IPS-NIHi7 (cell line): ENCODE data around the gene ATG13.

Source experiments
- DNase-seq: peaks from one replicate; pipeline ENCODE4 v3.0.0; 2012; ENCODE audit warnings: mixed read lengths; ENCODE audit errors: extremely low spot score

ATG13 gene

DNA sequence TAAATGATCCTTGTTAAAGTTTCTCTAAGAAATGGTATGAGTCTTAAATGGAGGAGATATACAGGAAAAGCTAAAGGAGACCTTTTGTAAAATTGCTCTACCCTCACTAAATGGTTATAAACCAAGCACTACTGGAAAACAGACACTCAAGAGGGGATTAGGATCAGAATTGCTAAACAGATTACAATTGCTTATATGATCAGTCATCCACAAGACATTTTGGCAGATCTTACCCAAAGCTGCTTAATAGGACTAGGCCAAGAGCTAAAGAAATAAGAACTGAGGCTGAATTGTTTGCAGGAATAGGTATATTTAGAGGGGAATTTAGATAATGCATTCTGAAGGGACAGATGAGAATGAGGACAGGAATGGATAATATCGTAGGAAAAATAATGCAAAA is 9.8 kb upstream of the ATG13 start:
- no peak for DNase-seq

DNA sequence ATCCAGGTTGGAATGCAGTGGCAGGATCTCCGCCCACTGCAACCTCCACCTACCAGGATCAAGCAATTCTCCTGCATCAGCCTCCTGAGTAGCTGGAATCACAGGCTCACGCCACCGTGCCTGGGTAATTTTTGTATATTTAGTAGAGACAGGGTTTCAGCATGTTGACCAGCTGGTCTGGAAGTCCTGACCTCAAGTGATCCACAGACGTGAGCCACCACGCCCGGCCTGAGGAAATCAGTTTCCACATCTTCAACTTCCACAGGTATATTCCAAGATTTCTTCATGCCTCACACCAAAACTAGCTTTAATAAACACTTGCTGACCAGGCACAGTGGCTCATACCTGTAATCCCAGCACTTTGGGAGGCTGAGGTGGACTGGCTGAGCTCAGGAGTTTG is 8.0 kb upstream of the ATG13 start:
- no peak for DNase-seq

DNA sequence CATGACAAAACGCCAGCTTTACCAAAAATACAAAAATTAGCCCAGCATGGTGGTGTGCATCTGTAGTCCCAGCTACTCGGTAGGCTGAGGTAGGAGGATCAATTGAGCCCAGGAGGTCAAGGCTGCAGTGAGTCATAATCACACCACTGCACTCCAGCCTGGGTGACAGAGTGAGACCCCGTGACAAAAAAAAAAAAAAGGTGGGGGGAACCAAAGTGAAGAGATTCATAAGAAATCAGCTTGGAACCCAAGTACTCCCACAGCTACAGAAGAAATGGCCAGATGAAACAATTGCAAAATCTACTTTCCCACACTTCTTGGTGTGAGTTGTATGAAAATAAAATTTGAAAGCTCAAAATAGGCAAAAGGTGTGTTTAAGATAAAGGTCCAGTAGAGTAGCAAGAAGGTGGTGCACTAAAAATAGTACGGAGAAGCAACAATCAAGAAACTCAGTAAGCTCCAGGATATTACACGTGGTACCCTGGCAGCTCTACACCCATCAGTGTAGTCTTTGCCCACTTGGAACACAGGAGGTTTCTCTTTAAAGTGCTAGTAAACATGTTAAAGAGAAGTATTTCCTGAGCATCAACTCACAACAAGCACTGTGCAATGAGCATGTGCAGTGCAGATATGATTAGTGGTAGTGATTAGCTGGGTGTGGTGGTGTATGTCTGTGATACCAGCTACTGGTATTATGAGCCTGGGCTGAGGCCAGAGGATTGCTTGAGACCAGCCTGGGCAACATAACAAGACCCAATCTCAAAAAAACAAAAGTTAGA is 5.6 kb upstream of the ATG13 start:
- DNase-seq: no peak

DNA sequence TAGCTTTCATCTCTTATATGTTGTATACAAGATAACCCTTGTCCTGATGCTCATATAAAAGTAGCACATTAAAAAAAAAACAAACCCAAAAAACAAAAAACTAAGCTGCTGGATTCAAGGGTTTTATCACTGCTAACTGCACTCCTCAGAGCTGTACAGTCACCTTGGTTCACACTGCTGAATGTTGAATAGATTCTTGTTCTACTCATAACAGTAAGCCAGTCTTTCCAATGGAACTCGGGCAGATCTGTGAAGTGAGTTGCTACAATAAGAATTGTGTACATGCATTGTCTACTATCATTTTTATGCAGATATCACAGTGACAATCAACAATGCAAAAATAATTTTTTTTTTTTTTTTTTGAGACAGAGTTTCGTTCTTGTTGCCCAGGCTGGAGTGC is 5.0 kb upstream of the ATG13 start:
- no peak for DNase-seq

DNA sequence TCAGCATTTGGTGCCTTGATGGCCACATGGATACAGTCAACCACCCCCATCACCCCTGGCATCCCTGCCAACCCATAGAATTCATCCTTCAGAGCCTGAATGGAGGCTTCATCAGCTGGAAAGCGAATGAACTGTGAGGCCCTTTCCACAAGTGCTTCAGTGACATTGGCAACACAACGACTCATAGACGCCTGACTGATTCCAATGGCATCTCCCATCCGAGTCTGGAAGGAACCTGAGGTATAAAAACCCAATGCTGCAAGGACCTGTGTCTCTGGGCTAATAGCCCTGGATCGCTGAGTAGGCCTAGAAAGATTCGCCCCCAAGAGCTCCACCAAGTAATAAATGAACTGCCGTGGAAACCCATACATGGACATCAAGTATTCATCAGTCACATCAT is 1.6 kb upstream of the ATG13 start:
- DNase-seq: no peak

DNA sequence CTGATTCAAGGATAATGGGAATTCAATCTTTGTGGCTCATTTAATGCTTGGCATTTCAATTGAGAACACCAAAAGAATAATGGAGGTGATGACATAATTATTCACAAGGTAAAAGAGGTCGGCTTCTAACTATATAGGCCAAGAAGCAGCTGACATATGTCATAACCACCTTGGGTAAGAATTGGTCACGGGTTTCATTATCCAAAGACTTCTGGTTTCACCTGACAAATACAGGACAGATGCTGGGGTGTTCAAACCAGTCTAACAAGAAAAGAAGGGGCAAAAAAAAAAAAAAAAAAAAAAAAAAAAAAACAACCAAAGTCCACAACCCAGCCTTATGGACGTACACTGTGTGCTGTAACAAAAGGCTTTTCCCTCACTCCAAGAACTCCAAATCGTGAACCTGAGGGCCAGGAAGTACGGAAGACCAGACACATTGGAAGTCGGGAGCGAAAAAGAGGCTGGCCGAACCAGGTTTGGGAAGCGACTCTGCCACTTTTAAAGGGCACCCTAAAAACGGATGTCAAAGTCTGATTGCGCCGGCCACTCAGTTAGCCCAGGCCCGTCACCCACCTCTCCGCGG is 711 bp upstream of the ATG13 start:
- no peak for DNase-seq

DNA sequence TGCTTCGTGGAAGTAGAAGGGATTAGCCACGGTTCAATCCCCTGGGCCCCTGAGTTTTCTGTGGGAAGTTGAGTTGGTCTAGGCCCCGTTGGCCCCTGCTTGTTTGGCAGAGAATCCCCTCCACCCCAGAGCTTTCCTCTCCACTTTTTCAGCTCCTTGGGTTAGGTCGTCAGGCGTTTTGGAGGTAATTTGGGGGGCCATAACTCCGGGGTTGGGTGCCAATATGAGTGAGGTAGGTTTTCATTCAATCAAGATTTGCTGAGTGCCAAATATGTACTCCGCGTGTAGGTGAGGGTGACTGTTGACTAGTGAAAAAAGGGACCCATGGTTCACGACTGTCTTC is 590 bp downstream of the ATG13 start:
- DNase-seq: no peak

DNA sequence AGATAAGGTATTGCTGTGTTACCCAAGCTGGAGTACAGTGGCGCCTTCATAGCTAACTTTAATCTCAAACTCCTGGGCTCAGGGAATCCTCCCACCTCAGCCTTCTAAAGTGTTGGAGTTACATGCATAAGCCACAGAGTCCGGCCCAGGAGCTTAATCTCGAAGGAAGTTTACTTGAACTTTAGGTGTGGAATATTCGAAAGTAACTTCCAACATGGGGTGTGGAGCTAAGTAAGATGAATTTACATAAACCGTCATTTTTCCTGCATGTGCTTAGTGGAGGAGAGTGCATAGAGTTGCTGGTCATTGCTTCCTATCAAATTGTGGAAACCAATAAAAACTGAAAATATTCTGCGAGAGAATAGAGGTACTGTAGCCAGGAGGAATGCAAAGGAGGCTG is 1.5 kb downstream of the ATG13 start:
- no peak for DNase-seq

DNA sequence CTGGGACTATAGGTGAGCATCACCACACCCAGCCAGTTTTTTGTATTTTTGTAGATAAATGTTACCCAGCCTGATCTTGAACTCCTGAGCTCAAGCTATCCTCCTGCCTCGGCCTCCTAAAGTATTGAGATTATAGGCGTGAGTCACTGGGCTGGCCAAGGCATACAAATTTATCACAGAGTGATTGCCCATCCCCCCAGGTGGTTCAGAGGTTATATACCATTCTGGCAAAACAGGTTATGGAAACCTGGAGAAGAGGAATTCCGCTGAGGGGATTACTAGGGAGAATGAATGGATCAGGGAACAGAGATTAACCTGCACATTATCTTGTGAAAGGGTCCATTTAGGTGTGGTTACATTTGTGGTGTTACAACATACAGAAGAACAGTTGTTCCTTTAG is 8.1 kb downstream of the ATG13 start:
- DNase-seq: no peak

DNA sequence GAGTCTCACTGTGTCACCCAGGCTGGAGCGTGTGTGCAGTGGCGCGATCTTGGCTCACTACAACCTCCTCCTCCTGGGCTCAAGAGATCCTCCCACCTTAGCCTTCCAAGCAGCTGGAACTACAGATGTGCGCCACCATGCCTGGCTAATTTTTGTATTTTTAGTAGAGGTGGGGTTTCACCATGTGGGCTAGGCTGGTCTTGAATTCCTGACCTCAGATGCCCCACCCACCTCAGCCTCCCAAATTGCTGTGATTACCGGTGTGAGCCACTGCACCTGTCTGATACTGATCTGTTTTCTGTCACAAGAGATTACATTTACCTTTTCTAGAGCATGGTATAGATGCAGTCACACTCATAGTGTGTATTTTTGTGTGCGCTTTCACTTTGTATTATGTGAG is 11.6 kb downstream of the ATG13 start:
- DNase-seq: no peak

DNA sequence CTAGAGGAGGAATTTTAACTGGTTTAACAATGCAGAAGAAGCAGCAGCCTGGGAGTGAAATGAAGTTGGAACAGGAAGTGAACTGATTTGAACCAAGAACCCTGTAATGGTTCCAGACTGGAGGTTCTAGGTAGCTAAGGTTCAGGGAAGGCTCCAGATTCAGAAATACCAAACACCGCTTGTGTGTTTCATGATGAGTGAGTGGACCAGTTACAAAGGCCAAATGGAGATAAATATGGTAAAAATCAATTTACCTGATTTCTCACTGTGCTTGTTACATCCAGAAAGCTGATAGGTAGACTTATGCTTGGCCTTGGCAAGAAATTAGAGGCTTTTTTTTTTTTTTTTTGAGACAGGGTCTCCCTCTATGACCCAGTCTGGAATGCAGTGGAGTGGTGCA is 12.9 kb downstream of the ATG13 start:
- no peak for DNase-seq

DNA sequence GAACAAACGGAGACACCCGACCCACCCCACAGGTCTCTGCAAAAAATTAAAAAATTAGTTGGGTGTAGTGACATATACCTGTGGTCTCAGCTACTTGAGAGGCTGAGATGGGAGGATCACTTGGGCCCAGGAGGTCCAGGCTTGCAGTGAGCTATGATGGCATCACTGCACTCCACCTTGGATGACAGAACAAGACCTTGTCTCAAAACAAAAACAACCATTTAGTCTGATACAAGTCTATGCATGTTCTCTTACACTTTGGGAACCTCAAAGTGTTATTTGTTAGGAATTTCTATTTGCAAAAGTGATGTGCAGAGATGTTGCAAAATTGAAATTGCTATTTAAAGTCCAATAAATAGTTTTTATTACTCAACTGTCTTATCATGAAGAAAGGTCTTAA is 14.3 kb downstream of the ATG13 start:
- DNase-seq: no peak

DNA sequence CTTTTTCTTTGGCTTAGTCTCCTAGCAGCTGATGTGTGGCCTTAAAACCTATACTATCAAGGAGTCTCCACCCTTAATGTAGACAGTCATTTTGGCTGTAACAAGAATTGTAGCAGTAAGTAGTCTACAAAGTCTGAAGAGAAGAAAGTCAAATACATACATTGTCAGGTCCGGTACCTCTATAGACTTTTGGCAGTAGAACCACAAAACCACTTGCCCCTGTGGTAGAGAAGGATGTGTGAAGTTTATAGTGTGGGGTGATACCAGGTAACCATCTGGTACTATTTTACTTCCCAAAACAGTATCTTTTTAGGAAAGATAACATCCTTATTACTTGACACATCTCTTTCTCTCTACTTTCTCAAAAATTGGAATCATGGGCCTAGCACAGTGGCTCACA is 15.1 kb downstream of the ATG13 start:
- no peak for DNase-seq

DNA sequence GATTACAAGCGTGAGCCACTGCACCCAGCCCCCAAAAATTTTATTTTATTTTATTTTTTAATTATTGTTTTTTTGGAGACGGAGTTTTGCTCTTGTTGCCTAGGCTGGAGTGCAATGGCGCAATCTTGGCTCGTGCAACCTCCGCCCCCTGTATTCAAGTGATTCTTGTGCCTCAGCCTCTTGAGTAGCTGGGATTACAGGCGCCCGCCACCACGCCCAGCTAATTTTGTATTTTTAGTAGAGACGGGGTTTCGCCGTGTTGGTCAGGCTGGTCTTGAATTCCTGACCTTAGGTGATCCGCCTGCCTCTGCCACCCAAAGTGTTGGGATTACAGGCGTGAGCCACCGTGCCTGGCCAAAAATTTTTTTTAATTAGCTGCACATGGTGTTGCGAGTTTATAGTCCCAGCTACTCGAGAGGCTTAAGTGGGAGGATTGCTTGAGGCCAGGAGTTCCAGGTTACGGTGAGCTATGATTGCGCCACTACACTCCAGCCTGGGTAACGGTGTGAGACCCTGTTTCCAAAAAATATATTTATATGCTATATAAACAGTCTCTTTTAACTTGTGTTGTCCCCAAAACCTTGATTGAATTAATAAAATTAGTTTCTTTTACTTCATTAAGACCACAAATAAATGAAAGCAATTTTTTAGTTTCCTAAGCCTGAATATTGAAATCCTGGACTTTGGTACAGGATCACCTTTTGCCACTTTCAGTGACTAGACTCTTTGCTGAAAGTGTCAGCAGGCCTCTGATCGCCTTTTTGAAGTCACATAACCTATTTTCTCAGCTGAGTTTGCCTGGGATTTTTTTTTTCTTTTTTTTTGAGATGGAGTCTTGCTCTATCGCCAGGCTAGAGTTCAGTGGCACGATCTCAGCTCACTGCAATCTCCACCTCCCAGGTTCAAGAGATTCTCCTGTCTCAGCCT is 16.2 kb downstream of the ATG13 start:
- DNase-seq: no peak

DNA sequence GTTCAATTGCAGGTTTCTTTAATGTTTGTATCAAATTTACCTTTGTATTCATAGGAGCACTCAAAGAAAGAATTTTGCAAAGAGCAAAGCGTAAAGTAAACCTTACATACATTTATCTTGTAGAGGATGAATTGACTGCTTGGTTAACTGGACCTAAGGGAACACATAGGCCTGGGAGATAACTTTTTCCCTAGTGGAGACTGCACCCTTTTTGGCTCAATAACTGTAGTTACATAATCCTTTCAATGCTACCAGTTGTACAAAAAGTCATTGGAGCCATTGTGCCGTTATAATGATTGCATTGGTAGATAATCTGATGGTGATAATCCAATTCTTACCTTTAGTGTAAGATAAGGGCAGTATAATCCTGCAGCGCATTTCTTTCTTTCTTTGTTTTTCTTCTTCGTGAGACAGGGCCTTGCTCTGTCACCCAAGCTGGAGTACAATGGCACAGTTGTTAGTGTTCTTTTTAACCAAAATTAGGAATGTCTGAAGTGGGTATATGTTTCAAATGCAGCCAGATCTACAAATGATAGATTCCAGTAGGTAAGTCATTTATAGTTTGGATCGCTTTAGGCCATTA is 18.3 kb downstream of the ATG13 start:
- no peak for DNase-seq

DNA sequence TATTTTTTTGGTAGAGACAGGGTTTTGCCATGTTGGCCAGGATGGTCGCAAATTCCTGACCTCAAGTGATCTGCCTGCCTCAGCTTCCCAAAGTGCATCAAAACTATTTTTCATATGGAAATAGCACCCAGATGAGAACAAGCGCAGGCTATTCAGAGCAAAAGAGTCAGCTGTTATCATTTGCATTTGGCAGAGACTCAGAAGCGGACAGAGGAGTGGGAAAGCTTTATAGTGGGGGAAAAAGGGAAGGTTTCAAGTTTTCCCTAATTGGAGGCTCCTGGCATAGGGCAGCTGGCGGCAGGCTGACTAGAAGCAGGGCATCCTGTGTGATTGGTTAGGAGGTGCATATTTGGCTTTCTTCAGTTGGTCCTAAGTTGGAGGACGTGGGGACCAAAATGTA is 20.2 kb downstream of the ATG13 start:
- no peak for DNase-seq

DNA sequence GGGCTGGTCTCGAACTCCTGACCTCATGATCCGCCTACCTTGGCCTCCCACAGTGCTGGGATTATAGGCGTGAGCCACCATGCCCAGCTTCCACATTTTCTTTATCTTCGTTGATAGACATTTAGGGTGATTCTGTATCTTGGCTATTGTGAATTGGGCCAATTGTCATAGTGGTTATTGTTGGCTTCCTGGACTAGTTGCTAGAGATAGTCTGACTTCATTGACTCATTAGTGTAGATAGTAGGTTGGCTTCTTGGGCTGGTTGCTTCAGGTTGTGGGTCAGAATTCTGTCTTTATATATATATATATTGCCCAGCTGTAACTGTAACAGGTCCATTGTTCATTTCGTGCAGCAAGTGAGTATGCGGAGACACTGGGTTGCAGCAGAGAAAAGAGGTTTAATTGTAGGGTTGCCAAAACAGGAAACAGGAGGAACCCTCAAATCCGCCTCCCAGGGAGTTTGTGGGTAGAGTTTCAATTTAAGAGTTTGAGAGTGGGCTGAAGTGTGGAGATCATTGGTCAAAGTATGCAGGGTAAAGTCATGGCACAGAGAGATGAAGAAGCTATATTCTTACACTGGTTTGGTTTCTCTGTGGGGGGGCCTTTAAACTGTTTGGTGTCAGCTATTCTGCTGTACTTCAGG is 22.0 kb downstream of the ATG13 start:
- no peak for DNase-seq

DNA sequence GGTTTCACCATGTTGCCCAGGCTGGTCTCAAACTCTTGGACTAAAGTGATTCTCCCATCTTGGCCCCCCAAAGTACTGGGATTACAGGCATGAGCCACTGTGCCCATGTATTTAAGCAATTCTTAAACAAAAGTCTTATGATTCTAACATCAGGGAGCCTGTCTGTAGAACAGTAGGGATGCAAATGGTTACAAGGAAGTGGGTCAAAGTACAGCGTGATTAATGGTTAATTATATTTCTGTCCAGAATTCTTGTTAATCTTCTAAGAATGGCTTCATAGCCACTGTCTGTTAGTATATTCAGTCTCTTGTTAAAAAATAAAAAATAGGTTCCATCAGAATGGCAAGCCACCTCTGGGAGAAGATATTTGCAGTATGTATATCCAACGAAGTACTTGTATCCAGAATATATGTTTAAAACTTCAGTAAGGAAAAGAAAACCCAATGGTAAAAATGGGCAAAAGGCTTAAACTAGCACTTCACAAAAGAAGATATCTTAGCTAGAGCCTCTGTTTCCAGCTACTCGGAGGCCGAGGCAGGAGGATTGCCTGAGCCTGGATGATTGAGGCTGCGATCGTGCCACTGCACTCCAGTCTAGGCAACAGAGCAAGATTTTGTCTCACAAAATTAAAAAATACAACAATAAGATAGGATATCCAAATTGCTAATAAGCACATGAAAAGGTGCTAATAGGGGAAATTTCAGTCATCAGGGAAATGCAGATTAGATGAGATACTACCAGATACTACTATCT is 22.9 kb downstream of the ATG13 start:
- DNase-seq: no peak

DNA sequence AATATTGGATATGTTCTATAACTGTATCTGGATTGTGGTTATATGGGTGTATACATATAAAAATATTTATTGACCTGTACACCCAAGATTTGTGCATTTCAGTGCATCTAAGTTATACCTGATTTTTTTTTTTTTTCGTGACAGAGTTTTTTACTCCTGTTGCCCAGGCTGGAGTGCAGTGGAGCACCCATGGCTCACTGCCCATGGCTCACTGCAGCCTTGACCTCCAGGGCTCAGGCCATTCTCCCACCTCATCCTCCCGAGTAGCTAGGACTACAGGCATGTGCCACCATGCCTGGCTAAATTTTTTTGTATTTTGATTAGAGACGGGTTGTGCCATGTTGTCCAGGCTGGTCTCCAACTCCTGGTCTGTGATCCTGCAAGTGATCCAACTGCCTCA is 24.3 kb downstream of the ATG13 start:
- DNase-seq: no peak

DNA sequence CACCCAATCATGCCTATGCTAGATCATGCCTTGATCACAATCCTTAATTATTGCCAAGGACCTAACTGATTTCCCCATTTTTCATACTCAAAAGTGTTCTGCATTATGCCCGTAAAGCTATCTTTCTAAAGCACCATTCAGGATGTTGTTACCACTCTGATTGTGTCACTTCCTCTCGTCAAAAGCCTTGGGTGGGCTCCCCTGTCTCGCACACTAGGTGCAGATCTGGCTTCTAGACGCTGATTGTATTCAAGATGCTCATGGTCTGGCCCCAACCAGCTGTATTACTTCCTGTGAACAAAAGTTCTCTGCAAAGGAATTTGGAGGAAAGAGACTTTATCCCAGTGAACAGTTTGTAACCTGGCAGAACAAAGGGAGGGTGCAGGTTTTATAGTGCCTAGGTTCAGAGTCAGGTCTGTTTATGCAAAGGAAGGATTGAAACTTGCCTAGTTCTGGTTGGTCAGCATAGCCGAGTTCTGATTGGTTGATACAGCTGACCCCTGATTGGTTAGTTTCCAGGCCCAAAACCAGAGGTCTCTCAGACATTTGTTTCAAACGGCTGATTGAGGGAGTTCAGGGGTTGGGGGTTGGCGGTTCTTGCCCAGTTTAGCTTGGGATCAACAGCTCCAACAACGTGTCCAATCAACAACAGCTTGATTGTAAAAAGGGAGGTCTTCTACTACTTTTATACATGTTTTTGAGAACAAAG is 25.4 kb downstream of the ATG13 start:
- no peak for DNase-seq

DNA sequence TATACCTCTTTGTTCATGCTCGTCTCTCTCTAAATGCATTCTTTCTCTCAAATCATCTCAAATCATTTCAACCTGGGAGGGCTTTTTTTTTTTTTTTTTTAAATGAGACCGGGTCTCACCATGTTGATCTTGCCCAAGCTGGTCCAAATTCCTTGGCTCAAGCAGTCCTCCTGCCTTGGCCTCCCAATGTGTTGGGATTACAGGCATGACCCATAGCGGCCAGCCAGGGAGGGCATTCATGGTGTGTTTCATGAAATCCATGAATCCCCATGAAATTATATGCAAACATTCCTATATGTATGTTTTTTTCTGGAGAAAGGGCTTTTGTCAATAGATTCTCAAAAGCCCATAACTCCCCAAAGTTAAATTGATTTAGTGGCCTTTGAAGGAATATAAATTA is 26.2 kb downstream of the ATG13 start:
- DNase-seq: no peak
